HepG2 (cell line): ENCODE measurements around the gene TBC1D20. TPM values are rescaled to one million over a fixed set of nuclear protein-coding genes. Genes with fewer than 3 reads are reported as not detected.

Experiments used
- AGO1 ChIP-seq: fragments of 200-400 bp; formaldehyde crosslinking; IDR thresholded peaks from 2 replicates; pipeline ENCODE4 v1.6.1; 2017; ENCODE audit warnings: mild to moderate bottlenecking, low read depth, low read length, moderate library complexity; ENCODE audit not compliant: poor library complexity, severe bottlenecking
- ASH2L ChIP-seq: fragments of 300-600, 200-600 bp; sonication (generic); IDR thresholded peaks from 2 replicates; pipeline ENCODE4 v1.7.0; 2017; ENCODE audit warnings: low read depth, mild to moderate bottlenecking, moderate library complexity, mixed read lengths, low read length; ENCODE audit not compliant: insufficient read length
- CBFB ChIP-seq: sonication (generic); formaldehyde crosslinking; IDR thresholded peaks from 2 replicates; pipeline ENCODE4 v1.4.0; 2020; ENCODE audit warnings: missing genetic modification reagents
- CHD2 ChIP-seq: IDR thresholded peaks from 2 replicates; pipeline ENCODE4 v1.6.1; 2011; ENCODE audit warnings: low read depth, low read length, improper control_type of control experiment
- GATA4 ChIP-seq: sonication (generic); IDR thresholded peaks from 2 replicates; pipeline ENCODE4 v1.6.1; 2016; ENCODE audit warnings: antibody characterized with exemption, low read depth, borderline replicate concordance
- GFI1 ChIP-seq: sonication (generic); formaldehyde crosslinking; IDR thresholded peaks from 2 replicates; pipeline ENCODE4 v1.5.0; 2020; ENCODE audit warnings: missing genetic modification reagents, mild to moderate bottlenecking, borderline replicate concordance
- HNRNPK ChIP-seq: fragments of 200-400 bp; formaldehyde crosslinking; IDR thresholded peaks from 2 replicates; pipeline ENCODE4 v1.6.1; 2018; ENCODE audit warnings: low read length, low read depth, moderate library complexity, mild to moderate bottlenecking; ENCODE audit not compliant: poor library complexity, severe bottlenecking
- HOXA7 ChIP-seq: sonication (generic); formaldehyde crosslinking; IDR thresholded peaks from 2 replicates; pipeline ENCODE4 v1.8.1; 2022; ENCODE audit warnings: mild to moderate bottlenecking, missing genetic modification reagents, moderate library complexity
- KMT2B ChIP-seq: IDR thresholded peaks from 2 replicates; pipeline ENCODE4 v1.6.1; 2016; ENCODE audit warnings: missing genetic modification reagents, missing compliant biosample characterization
- MED1 ChIP-seq: sonication (generic); formaldehyde crosslinking; IDR thresholded peaks from 2 replicates; pipeline ENCODE4 v1.4.0; 2020; ENCODE audit warnings: missing genetic modification reagents
- ONECUT2 ChIP-seq: sonication (generic); formaldehyde crosslinking; IDR thresholded peaks from 2 replicates; pipeline ENCODE4 v1.4.0; 2020; ENCODE audit warnings: missing genetic modification reagents
- SAP130 ChIP-seq: IDR thresholded peaks from 2 replicates; pipeline ENCODE4 v1.6.1; 2016; ENCODE audit warnings: low read depth
- SOX13 ChIP-seq, 3 experiments: fragments of 450-650 bp in 1 of 3; sonication (generic) in 1 of 3; formaldehyde crosslinking in 1 of 3; IDR thresholded peaks in 2 of 3; conservative IDR thresholded peaks in 1 of 3; 2 replicates each; pipeline versions ENCODE4 v1.5.0 to v1.6.1; 2016 to 2020; ENCODE audit warnings: antibody characterized with exemption in 1 of 3, mild to moderate bottlenecking in 1 of 3, missing compliant biosample characterization in 1 of 3, missing genetic modification reagents in 1 of 3, moderate library complexity in 1 of 3
- SRSF4 ChIP-seq: fragments of 200-400 bp; formaldehyde crosslinking; IDR thresholded peaks from one replicate; pipeline ENCODE4 v1.6.1; 2018; ENCODE audit warnings: mild to moderate bottlenecking, low read depth, low read length, moderate library complexity; ENCODE audit not compliant: poor library complexity, severe bottlenecking
- THYN1 ChIP-seq: sonication (generic); formaldehyde crosslinking; IDR thresholded peaks from 2 replicates; pipeline ENCODE4 v1.8.1; 2023; ENCODE audit warnings: low read depth, mild to moderate bottlenecking, moderate library complexity, missing genetic modification reagents, borderline replicate concordance
- ZBTB20 ChIP-seq: sonication (generic); formaldehyde crosslinking; IDR thresholded peaks from 2 replicates; pipeline ENCODE4 v1.8.1; 2023; ENCODE audit warnings: missing genetic modification reagents, low read depth, mild to moderate bottlenecking, borderline replicate concordance
- ZIK1 ChIP-seq: sonication (generic); formaldehyde crosslinking; IDR thresholded peaks from 2 replicates; pipeline ENCODE4 v1.5.0; 2020; ENCODE audit warnings: mild to moderate bottlenecking, low read depth, missing genetic modification reagents, borderline replicate concordance
- ZNF143 ChIP-seq: sonication (generic); formaldehyde crosslinking; IDR thresholded peaks from 2 replicates; pipeline ENCODE4 v1.4.0; 2020; ENCODE audit warnings: missing genetic modification reagents
- ZNF331 ChIP-seq: sonication (generic); formaldehyde crosslinking; IDR thresholded peaks from 2 replicates; pipeline ENCODE4 v1.4.0; 2020; ENCODE audit warnings: missing genetic modification reagents
- ZNF782 ChIP-seq: sonication (generic); formaldehyde crosslinking; IDR thresholded peaks from 2 replicates; pipeline ENCODE4 v1.4.0; 2020; ENCODE audit warnings: missing genetic modification reagents, mild to moderate bottlenecking, borderline replicate concordance
- polyA plus RNA-seq, 8 experiments: library from polyadenylated mRNA; depleted of rRNA in 3 of 8; stranded (reverse) in 7 of 8; unstranded in 1 of 8; fragments of >200 nt; fragmentation: Illumina TruSeq in 4 of 8; extraction: Trizol in 4 of 8; gene quantifications; 2 replicates each; pipeline versions ENCODE4 v1.2.1 to v1.2.3, GENCODE V29; 2011 to 2016; ENCODE audit warnings: low read depth in 4 of 8, missing spikeins in 1 of 8, mixed read lengths in 1 of 8; ENCODE audit not compliant: insufficient read depth in 1 of 8
- total RNA-seq, 5 experiments: library from RNA; depleted of rRNA; stranded (reverse); fragments of >200 nt; fragmentation: Illumina TruSeq; extraction: Trizol; gene quantifications; 2 replicates each; pipeline ENCODE4 v1.2.3, GENCODE V29; 2016; ENCODE audit warnings: low read depth in 1 of 5
- TF ChIP-seq, protein P1 (sequence below): sonication (generic); formaldehyde crosslinking; IDR thresholded peaks from 2 replicates; pipeline ENCODE4 v1.9.0; 2022; ENCODE audit warnings: missing genetic modification reagents, mild to moderate bottlenecking, borderline replicate concordance
- TF ChIP-seq, protein P2 (sequence below): sonication (generic); formaldehyde crosslinking; conservative IDR thresholded peaks from 2 replicates; pipeline ENCODE4 v1.8.0; 2022; ENCODE audit warnings: mild to moderate bottlenecking, moderate library complexity, missing genetic modification reagents
- TF ChIP-seq, protein P3 (sequence below): sonication (generic); formaldehyde crosslinking; IDR thresholded peaks from 2 replicates; pipeline ENCODE4 v1.8.1; 2023; ENCODE audit warnings: missing genetic modification reagents, inconsistent platforms, borderline replicate concordance
- TF ChIP-seq, protein P4 (sequence below): sonication (generic); formaldehyde crosslinking; IDR thresholded peaks from 2 replicates; pipeline ENCODE4 v1.8.0; 2022; ENCODE audit warnings: mild to moderate bottlenecking, missing genetic modification reagents, borderline replicate concordance

Gene TBC1D20
- total and polyA plus RNA-seq, 2 of the 13 experiments (the other 11 are each of a cell fraction or from before 2014, with no cell fraction given), result 36.6 to 47.1 TPM

DNA sequence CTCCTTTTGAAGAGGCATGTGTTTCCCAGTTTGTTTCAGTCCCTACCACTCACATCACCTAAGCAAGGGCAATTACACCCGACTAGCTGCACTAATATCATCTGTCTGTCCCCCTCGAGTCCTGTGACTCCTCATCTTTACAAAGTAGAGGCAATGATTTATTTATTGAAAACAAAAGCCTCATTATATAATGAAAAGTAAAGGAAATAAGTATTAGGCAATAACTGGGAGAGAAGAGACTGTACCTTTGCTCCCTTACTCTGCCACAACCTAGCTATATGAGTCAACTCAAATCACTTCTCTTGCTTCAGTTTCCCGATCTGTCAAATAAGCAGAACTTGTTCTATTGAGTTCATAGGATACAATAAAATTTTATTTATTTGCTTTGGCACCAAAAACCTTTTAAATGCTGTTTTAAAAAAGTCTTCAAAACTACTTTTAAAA is 42.3 kb upstream of the TBC1D20 start (continued):
- TF ChIP-seq HOXA7 (CRISPR knock-in tag) (no peak), SRSF4 (no peak), THYN1 (CRISPR knock-in tag) (no peak), KMT2B (CRISPR knock-in tag) (no peak), ZBTB20 (no peak), ZNF331 (CRISPR knock-in tag) (peak; percentile 54; the same call in 1 of the 2 replicates), MED1 (CRISPR knock-in tag) (peak; percentile 56; the same call in 1 of the 2 replicates), ONECUT2 (CRISPR knock-in tag) (no peak), ZNF782 (CRISPR knock-in tag) (no peak), SOX13 (IDR thresholded peaks at IDR 0.05) (no peak), SOX13 (CRISPR knock-in tag; conservative IDR thresholded peaks at IDR 0.05 in 1 of 2, IDR thresholded peaks at IDR 0.05 in 1 of 2) (peak in 1 of 2 experiments; percentile 54; a peak in 2 of 4 replicates), CHD2 (no peak), GFI1 (CRISPR knock-in tag) (peak; percentile 66; the same call in 1 of the 2 replicates), ASH2L (peak; percentile 47), AGO1 (no peak), ZIK1 (CRISPR knock-in tag) (no peak), HNRNPK (no peak), GATA4 (no peak), ZNF143 (CRISPR knock-in tag) (no peak), SAP130 (CRISPR knock-in tag) (peak; percentile 81), CBFB (CRISPR knock-in tag) (no peak)
- TF ChIP-seq, protein P1, sequence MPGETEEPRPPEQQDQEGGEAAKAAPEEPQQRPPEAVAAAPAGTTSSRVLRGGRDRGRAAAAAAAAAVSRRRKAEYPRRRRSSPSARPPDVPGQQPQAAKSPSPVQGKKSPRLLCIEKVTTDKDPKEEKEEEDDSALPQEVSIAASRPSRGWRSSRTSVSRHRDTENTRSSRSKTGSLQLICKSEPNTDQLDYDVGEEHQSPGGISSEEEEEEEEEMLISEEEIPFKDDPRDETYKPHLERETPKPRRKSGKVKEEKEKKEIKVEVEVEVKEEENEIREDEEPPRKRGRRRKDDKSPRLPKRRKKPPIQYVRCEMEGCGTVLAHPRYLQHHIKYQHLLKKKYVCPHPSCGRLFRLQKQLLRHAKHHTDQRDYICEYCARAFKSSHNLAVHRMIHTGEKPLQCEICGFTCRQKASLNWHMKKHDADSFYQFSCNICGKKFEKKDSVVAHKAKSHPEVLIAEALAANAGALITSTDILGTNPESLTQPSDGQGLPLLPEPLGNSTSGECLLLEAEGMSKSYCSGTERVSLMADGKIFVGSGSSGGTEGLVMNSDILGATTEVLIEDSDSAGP (CRISPR knock-in tag), result no peak
- TF ChIP-seq, protein P2, sequence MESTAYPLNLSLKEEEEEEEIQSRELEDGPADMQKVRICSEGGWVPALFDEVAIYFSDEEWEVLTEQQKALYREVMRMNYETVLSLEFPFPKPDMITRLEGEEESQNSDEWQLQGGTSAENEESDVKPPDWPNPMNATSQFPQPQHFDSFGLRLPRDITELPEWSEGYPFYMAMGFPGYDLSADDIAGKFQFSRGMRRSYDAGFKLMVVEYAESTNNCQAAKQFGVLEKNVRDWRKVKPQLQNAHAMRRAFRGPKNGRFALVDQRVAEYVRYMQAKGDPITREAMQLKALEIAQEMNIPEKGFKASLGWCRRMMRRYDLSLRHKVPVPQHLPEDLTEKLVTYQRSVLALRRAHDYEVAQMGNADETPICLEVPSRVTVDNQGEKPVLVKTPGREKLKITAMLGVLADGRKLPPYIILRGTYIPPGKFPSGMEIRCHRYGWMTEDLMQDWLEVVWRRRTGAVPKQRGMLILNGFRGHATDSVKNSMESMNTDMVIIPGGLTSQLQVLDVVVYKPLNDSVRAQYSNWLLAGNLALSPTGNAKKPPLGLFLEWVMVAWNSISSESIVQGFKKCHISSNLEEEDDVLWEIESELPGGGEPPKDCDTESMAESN (CRISPR knock-in tag), result no peak
- TF ChIP-seq, protein P3, sequence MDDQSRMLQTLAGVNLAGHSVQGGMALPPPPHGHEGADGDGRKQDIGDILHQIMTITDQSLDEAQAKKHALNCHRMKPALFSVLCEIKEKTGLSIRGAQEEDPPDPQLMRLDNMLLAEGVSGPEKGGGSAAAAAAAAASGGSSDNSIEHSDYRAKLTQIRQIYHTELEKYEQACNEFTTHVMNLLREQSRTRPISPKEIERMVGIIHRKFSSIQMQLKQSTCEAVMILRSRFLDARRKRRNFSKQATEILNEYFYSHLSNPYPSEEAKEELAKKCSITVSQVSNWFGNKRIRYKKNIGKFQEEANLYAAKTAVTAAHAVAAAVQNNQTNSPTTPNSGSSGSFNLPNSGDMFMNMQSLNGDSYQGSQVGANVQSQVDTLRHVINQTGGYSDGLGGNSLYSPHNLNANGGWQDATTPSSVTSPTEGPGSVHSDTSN, result no peak
- TF ChIP-seq, protein P4, sequence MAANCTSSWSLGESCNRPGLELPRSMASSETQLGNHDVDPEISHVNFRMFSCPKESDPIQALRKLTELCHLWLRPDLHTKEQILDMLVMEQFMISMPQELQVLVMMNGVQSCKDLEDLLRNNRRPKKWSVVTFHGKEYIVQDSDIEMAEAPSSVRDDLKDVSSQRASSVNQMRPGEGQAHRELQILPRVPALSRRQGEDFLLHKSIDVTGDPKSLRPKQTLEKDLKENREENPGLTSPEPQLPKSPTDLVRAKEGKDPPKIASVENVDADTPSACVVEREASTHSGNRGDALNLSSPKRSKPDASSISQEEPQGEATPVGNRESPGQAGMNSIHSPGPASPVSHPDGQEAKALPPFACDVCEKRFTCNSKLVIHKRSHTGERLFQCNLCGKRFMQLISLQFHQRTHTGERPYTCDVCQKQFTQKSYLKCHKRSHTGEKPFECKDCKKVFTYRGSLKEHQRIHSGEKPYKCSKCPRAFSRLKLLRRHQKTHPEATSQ, result no peak
